Right cardiac atrium (tissue), 5 donors: ENCODE measurements around the gene EPHA3. TPM values are rescaled to one million over a fixed set of nuclear protein-coding genes. Genes with fewer than 3 reads are reported as not detected.
"Not testable (repeated sequence)": the region's sequence is repeated elsewhere in the genome, so short reads cannot be mapped to it uniquely, and the experiment has no call there.

ENCODE experiments used
- ATAC-seq, 2 donors: fragments of 200-7000 bp; cut with Tn5 transposase; one replicate each; pipeline versions ENCODE4 v1.8.0 to v1.9.1; 2020; ENCODE audit warnings: moderate library complexity in 2 of 2, mild to moderate bottlenecking in 1 of 2
- DNase-seq, 3 donors: peaks; one replicate each; pipeline ENCODE4 v3.0.0-alpha.2; 2020
- H3K27ac ChIP-seq: one replicate; pipeline ENCODE4 v1.5.1; 2013; ENCODE audit warnings: mild to moderate bottlenecking, low read length, control low read depth, moderate library complexity
- H3K27me3 ChIP-seq: one replicate; pipeline ENCODE4 v1.6.1; 2013; ENCODE audit not compliant: control insufficient read depth, insufficient read depth
- H3K4me1 ChIP-seq: one replicate; pipeline ENCODE4 v1.6.1; 2013; ENCODE audit warnings: low read length; ENCODE audit not compliant: control insufficient read depth, insufficient read depth
- H3K4me3 ChIP-seq: one replicate; pipeline ENCODE4 v1.5.1; 2013; ENCODE audit warnings: low read length, control low read depth
- H3K9me3 ChIP-seq: one replicate; pipeline ENCODE4 v1.6.1; 2013; ENCODE audit warnings: low read length; ENCODE audit not compliant: control insufficient read depth
- WGBS: extraction: QIAGEN DNeasy Blood & Tissue Kit; methylation state at CpG from one replicate; pipeline ENCODE4 v1.1.7; 2013; 5-methylcytosine and 5-hydroxymethylcytosine counted together
- intact Hi-C, 4 donors: fragments of 100-400 bp; cut with DNase I; formaldehyde crosslinking; loops; one replicate each; pipeline versions ENCODE4 v1.11.0 to v1.14.0; 2022 to 2023
- polyA plus RNA-seq: library from polyadenylated mRNA; stranded (reverse); fragments of 200-250 nt; gene quantifications from one replicate; pipeline ENCODE4 v1.2.3, GENCODE V29; 2013
- total RNA-seq, 4 donors: library from RNA; stranded (reverse); fragmentation: NEBNext Ultra II Directional; extraction: Animal tissue kit (Norgen Biotek cat#: 25700); gene quantifications; one replicate each; pipeline ENCODE4 v1.2.1, GENCODE V29; 2021
- donor health status: healthy with polysubstance abuse.
- donor health status: DM: no; HTN: yes; CAD: no.
- donor health status: DM: no; HTN: no; CAD: no.
- donor health status: DM: no; HTN: yes; CAD: no; lungs with severe emphysema.
- donor health status: DM: yes; HTN: yes; CAD: no.

EPHA3 gene
- total and polyA plus RNA-seq, 5 donors: 2.7 to 12.9 (median 6.8) TPM

DNA sequence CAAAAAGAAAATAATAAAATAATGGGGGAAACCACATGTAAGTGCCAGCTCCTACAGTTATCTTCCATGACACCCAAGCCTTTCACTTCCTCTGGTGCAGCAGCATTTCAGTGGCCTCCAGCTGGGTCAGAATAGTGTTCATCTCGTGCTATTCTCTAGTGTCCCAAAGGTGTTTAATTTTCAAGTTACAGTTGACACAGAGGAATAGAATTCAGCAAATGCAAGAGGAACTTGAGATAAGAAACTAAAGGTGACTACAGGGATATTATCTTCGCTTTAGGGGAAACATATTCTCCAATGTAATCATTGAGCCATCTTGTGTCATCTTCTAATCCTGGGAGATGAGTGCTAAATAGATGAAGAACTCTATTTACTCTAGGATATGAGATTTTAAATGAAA lies 212.8 kb downstream of the EPHA3 start:
- Histone ChIP-seq H3K4me1 (no peaks in the 10 kb centered on the region), H3K27ac (no peak overlapping the region), H3K9me3 (no peaks in the 10 kb centered on the region), H3K4me3 (no peak overlapping the region), H3K27me3 (no peaks in the 10 kb centered on the region)
- intact Hi-C loops: no loop called here
- DNase-seq (no peak), ATAC-seq (no peak)
- WGBS: 85% methylated on average over 2 of the region's 2 CpGs

DNA sequence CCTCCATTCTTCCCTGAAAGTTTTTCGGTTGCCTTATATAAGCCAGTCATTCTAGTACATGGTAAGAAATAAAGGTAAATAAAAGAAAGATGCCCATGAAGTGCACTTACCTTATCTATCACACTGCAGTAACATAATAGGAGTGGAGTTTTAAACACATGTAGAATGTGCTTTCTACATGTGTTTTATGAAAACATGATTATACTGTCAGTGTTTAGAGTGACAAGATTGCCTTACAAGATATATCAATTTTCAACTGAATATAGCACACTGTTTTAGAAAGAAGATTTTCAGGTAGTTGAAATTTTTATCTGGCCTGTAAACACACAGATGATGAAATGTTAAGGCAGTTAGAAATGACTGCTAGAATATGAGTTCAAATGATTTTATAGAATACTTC lies 219.6 kb downstream of the EPHA3 start:
- 96% methylated on average over 1 of the region's 1 CpG for WGBS
- H3K4me3 ChIP-seq: no peak overlapping the region
- intact Hi-C loops: no loop called here
- H3K4me1 ChIP-seq: no peaks in the 10 kb centered on the region
- no peaks in the 10 kb centered on the region for H3K27me3 ChIP-seq
- DNase-seq: no peak
- no peaks in the 10 kb centered on the region for H3K9me3 ChIP-seq
- no peak for ATAC-seq
- no peak overlapping the region for H3K27ac ChIP-seq

DNA sequence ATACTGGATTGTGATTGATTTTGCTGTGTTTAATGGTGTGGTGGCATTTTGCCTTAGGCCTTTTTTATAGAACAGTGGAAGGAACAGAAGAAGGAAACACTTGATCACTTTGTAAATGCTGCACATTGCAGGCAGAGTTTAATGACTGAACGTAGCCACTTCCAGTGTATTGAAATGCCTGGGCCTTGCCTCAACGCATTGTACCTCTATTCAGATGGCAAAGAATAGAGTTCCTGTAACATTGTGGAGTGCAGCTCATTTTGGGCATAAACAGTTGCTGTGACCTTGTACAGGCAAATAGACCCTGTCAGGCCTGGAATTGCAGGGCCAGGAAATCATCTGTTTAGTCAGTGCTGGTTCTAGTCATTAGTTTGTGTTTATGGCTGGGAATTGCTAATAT lies 225.0 kb downstream of the EPHA3 start:
- Histone ChIP-seq H3K4me1 (no peaks in the 10 kb centered on the region), H3K9me3 (no peaks in the 10 kb centered on the region), H3K27me3 (no peaks in the 10 kb centered on the region), H3K4me3 (no peak overlapping the region), H3K27ac (no peak overlapping the region)
- 76% methylated on average over 2 of the region's 2 CpGs for WGBS
- ATAC-seq (no peak), DNase-seq (no peak)
- intact Hi-C loops: no loop called here

DNA sequence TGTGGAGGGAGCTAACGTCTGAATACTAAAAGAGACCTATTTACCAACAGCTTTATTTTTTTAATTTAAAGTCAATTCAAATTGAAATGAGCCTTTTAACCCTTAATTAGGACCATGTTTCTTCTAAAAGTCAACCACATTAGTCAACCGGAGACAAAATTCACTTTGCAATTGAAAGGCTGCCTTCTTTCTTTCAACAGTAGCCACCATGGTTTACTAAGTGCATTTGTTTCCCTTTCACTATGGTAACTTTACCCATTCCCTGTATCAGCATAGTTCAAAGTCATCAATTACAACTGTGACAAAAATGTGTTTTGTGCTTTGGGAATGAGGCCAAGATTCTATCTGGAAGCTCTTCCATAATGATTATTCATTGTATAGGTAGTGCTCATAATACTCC lies 225.4 kb downstream of the EPHA3 start:
- intact Hi-C loops: no loop called here
- Histone ChIP-seq H3K4me1 (no peaks in the 10 kb centered on the region), H3K4me3 (no peak overlapping the region), H3K27ac (no peak overlapping the region), H3K27me3 (no peaks in the 10 kb centered on the region), H3K9me3 (no peaks in the 10 kb centered on the region)
- 83% methylated on average over 2 of the region's 2 CpGs for WGBS
- no peak for DNase-seq
- no peak for ATAC-seq

DNA sequence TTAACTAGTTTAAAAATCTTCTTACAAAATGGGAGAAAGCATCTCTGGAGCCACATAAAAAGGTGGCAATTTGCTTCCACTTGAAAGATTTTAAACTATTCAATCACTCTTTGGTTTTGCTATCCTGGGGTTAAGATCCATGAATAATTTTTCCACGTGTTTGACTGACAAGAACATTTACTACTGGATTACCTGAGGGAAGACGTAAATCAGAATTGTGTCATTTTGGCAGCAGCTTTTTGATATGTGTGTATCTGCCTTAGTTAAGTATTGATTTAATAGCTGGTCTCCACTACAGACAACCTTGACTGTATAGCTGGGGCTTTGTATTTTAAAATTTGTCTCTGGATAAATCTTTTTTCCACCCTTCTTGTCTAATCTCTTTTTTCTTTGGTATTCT lies 228.3 kb downstream of the EPHA3 start:
- H3K27ac ChIP-seq: no peak overlapping the region
- 83% methylated on average over 2 of the region's 2 CpGs for WGBS
- H3K4me3 ChIP-seq: no peak overlapping the region
- DNase-seq (no peak), ATAC-seq (no peak)
- H3K9me3 ChIP-seq: no peaks in the 10 kb centered on the region
- intact Hi-C loops: no loop called here
- H3K4me1 ChIP-seq: no peaks in the 10 kb centered on the region
- H3K27me3 ChIP-seq: no peaks in the 10 kb centered on the region

DNA sequence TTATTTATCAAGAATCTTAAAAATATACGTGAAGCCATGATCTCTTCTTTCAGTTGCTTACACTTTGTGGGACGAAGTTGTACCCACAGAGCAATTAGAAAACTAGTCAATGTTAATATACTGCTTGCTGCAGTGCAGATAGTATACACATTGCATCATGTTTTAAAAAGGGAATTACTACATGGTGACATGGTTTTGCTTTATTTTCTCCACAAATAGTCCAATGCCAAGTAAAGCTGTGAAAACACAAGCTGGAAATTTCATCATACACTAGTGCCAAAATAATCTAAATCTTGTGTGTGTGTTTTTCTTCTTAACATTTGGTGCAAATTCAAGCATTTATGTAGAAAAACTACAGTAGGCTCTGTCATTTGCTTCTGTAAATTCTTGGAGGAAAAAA lies 233.0 kb downstream of the EPHA3 start:
- H3K9me3 ChIP-seq: no peaks in the 10 kb centered on the region
- H3K4me3 ChIP-seq: no peak overlapping the region
- no peaks in the 10 kb centered on the region for H3K27me3 ChIP-seq
- no peak overlapping the region for H3K27ac ChIP-seq
- no peaks in the 10 kb centered on the region for H3K4me1 ChIP-seq
- intact Hi-C loops: no loop called here
- WGBS: 62% methylated on average over 2 of the region's 2 CpGs
- ATAC-seq (no peak), DNase-seq (no peak)

DNA sequence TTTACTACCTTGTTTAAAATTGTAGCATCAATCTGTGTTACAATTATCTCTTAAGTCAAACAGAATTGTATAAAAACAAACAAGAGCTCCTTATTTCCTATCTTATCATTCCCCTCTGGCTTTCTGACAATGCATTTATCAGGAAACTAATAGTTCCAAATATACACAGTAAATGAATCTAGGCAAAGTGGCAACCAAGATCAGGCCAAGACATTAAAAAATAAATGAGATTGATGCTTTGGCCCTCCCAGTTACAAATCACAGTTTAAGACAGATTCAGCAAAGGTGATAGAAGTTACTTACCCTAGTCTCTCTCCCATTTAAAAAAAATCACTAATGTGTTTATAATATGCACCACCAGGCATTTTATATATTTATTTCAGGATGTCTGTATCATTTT lies 236.7 kb downstream of the EPHA3 start:
- Histone ChIP-seq H3K9me3 (no peaks in the 10 kb centered on the region), H3K4me1 (no peaks in the 10 kb centered on the region), H3K27me3 (no peaks in the 10 kb centered on the region), H3K27ac (no peak overlapping the region), H3K4me3 (no peak overlapping the region)
- DNase-seq (no peak), ATAC-seq (no peak)
- intact Hi-C loops: no loop called here

DNA sequence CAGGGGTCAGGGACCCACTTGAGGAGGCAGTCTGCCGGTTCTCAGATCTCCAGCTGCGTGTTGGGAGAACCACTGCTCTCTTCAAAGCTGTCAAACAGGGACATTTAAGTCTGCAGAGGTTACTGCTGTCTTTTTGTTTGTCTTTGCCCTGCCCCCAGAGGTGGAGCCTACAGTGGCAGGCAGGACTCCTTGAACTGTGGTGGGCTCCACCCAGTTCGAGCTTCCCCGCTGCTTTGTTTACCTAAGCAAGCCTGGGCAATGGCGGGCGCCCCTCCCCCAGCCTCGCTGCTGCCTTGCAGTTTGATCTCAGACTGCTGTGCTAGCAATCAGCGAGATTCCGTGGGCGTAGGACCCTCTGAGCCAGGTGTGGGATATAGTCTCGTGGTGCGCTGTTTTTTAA lies 243.5 kb downstream of the EPHA3 start:
- ATAC-seq, DNase-seq, H3K4me1 ChIP-seq, H3K27me3 ChIP-seq, H3K4me3 ChIP-seq, intact Hi-C loops, H3K27ac ChIP-seq, H3K9me3 ChIP-seq: not testable (repeated sequence)
- WGBS: 71% methylated on average over 6 of the region's 12 CpGs

DNA sequence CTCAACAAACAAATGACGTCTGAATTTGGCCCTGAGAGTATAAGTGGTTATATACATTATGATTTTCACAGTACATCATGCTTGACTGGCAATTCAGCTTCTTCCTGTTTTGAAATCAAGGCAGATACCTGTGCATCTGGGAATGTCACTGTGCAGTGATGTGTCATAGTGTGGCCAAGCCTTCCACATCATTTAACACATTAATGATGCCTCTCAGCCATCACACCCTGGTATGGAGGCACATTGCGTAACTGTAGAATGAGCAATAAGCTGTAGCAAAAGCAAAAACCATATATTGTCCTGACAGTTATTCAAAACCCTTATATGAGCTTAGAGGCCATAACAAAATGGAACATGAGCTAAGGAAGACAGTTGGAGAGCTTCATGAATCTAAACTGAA lies 246.0 kb downstream of the EPHA3 start:
- no peaks in the 10 kb centered on the region for H3K4me1 ChIP-seq
- no peak for ATAC-seq
- H3K4me3 ChIP-seq: no peak overlapping the region
- no peak for DNase-seq
- 80% methylated on average over 2 of the region's 2 CpGs for WGBS
- H3K9me3 ChIP-seq: no peaks in the 10 kb centered on the region
- no peaks in the 10 kb centered on the region for H3K27me3 ChIP-seq
- H3K27ac ChIP-seq: no peak overlapping the region
- intact Hi-C loops: no loop called here

DNA sequence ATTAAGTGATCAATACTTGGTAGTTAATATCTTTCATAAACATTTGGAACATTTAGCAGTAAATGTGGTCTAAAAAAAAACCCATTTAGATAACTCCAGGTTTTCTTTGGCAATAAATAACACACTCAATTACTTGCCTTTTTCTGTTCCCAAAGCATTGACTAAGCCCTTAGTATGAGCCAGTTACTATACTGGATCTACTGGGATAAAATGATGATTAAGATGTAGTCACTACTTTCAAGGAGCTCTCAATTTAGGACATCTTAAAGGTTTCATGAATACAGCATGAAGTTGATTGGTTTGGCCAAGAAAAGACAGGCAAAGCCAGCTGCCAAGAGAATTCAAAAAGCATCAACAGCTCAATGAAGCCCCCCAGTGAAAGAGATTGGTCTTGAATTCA lies 250.9 kb downstream of the EPHA3 start:
- intact Hi-C loops: no loop called here
- DNase-seq: no peak
- no peaks in the 10 kb centered on the region for H3K4me1 ChIP-seq
- no peaks in the 10 kb centered on the region for H3K27me3 ChIP-seq
- no peak for ATAC-seq
- no peaks in the 10 kb centered on the region for H3K9me3 ChIP-seq
- no peak overlapping the region for H3K4me3 ChIP-seq
- no peak overlapping the region for H3K27ac ChIP-seq

DNA sequence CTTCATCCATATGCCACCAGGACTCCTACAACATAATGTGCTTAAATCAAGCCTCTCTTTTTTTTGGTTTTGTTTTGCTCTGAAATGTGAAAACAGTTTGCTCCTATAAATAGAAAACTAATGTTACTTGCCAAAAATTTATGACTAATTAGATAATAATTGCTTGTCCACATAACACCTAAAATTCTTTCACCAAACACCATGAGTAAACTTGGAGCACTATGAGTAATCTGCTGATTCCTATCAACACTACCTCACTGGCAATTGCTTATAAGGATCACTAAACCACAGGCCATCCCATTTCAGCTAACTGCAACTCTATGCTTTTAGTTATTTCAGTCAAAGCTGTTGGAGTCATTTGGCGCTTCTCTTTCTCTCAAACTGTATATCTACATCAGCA lies 252.7 kb downstream of the EPHA3 start:
- Histone ChIP-seq H3K4me3 (no peak overlapping the region), H3K4me1 (no peaks in the 10 kb centered on the region), H3K27ac (no peak overlapping the region), H3K27me3 (no peaks in the 10 kb centered on the region), H3K9me3 (no peaks in the 10 kb centered on the region)
- 97% methylated on average over 1 of the region's 1 CpG for WGBS
- no peak for DNase-seq
- intact Hi-C loops: no loop called here
- ATAC-seq: no peak

DNA sequence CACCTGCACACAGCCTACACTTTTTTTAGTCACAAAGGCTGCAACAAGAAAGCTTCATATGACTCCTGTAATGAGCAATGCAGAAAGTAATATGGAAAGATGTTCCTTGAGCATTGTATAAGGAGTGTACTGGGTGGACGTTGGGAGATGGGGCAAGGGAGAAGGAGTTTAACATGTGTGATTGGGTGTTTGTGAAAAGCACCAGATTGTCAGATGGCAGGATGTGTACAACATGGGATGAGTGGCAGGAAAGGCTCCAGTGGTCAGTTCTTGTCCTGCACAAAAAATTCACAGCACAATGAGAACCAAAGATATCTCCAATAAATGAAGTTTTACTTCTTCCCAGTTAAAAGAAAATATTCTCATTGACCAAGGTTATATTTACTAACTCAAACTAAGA lies 255.1 kb downstream of the EPHA3 start:
- no peak overlapping the region for H3K27ac ChIP-seq
- H3K4me1 ChIP-seq: no peaks in the 10 kb centered on the region
- H3K9me3 ChIP-seq: no peaks in the 10 kb centered on the region
- no peaks in the 10 kb centered on the region for H3K27me3 ChIP-seq
- no peak for ATAC-seq
- intact Hi-C loops: no loop called here
- no peak for DNase-seq
- WGBS: 56% methylated on average over 1 of the region's 1 CpG
- H3K4me3 ChIP-seq: no peak overlapping the region
